ENCODE data around the gene DYNC1I1. TPM values are rescaled to one million over a fixed set of nuclear protein-coding genes. Genes with fewer than 3 reads are reported as not detected.

The DYNC1I1 gene
- total RNA-seq, 2 experiments from 2014 or later = 0.08 TPM; not detected in 1

GRCh38 chr7:95886501-95887090 lies 114.2 kb downstream of the DYNC1I1 start:
- Histone ChIP-seq H3K4me1 (ENCODE audit: insufficient read depth, low read length) (no peaks in the 10 kb centered on the region), H3K27me3 (ENCODE audit: control insufficient read depth in 1 of 2, insufficient read depth in 2 of 2, low read length in 2 of 2) (no peaks in the 10 kb centered on the region), H3K27ac (ENCODE audit: low read depth in 1 of 2, low read length in 2 of 2) (no peak overlapping the region), H3K9me3 (ENCODE audit: control insufficient read depth in 1 of 2, insufficient read depth in 1 of 2, low read length in 2 of 2) (no peaks in the 10 kb centered on the region), H3K36me3 (ENCODE audit: insufficient read depth, low read length) (no peaks in the 10 kb centered on the region), H3K4me3 (ENCODE audit: low read length) (no peak overlapping the region)
- CTCF ChIA-PET = no interaction called here
- H3K4me3 Mint-ChIP-seq = no peak overlapping the region
- ATAC-seq (ENCODE audit: poor library complexity) (no peak), DNase-seq (peak in 2 of 14 experiments; percentile 4 to 10)
- intact Hi-C loops (cut with DNase I, micrococcal nuclease) = no loop called here
- no peaks in the 10 kb centered on the region for H3K4me1 Mint-ChIP-seq (ENCODE audit: low read depth)
- H3K27me3 Mint-ChIP-seq = peaks cover 16% of the 10 kb centered on the region
- H3K9me3 Mint-ChIP-seq = no peaks in the 10 kb centered on the region
- POLR2A ChIA-PET = no interaction called here
- no peak for TF ChIP-seq CTCF (IDR thresholded peaks at IDR 0.05)
- no peaks in the 10 kb centered on the region for H3K36me3 Mint-ChIP-seq (ENCODE audit: low read depth)
- H3K27ac Mint-ChIP-seq = no peak overlapping the region

- ChIA-PET POLR2A (no interaction called here), CTCF (no interaction called here)
- Mint-ChIP-seq H3K27ac (no peak overlapping the region), H3K9me3 (no peaks in the 10 kb centered on the region), H3K36me3 (ENCODE audit: low read depth) (no peaks in the 10 kb centered on the region), H3K27me3 (peaks cover 37% of the 10 kb centered on the region), H3K4me3 (no peak overlapping the region), H3K4me1 (ENCODE audit: low read depth) (no peaks in the 10 kb centered on the region)
- intact Hi-C loops (cut with DNase I, micrococcal nuclease) = no loop called here
- Histone ChIP-seq H3K27me3 (ENCODE audit: control insufficient read depth in 1 of 2, insufficient read depth in 2 of 2, low read length in 2 of 2) (no peaks in the 10 kb centered on the region), H3K4me1 (ENCODE audit: insufficient read depth, low read length) (no peaks in the 10 kb centered on the region), H3K4me3 (ENCODE audit: low read length) (no peak overlapping the region), H3K27ac (ENCODE audit: low read depth in 1 of 2, low read length in 2 of 2) (no peak overlapping the region), H3K9me3 (ENCODE audit: control insufficient read depth in 1 of 2, insufficient read depth in 1 of 2, low read length in 2 of 2) (no peaks in the 10 kb centered on the region), H3K36me3 (ENCODE audit: insufficient read depth, low read length) (no peaks in the 10 kb centered on the region)
- no peak for TF ChIP-seq CTCF (IDR thresholded peaks at IDR 0.05)
- DNase-seq (no peak), ATAC-seq (ENCODE audit: poor library complexity) (no peak)
These were observed 121.1 kb downstream of the DYNC1I1 start for GRCh38 chr7:95893484-95893883.

- Mint-ChIP-seq H3K9me3 (no peaks in the 10 kb centered on the region), H3K36me3 (ENCODE audit: low read depth) (no peaks in the 10 kb centered on the region), H3K4me3 (no peak overlapping the region), H3K27ac (no peak overlapping the region), H3K27me3 (peaks cover 38% of the 10 kb centered on the region), H3K4me1 (ENCODE audit: low read depth) (no peaks in the 10 kb centered on the region)
- no peaks in the 10 kb centered on the region for H3K4me1 ChIP-seq (ENCODE audit: insufficient read depth, low read length)
- no peak for DNase-seq
- H3K9me3 ChIP-seq (ENCODE audit: control insufficient read depth in 1 of 2, insufficient read depth in 1 of 2, low read length in 2 of 2) = no peaks in the 10 kb centered on the region
- peaks cover 0 to 7% of the 10 kb centered on the region in 2 experiments for H3K27me3 ChIP-seq (ENCODE audit: control insufficient read depth in 1 of 2, insufficient read depth in 2 of 2, low read length in 2 of 2)
- no peak overlapping the region for H3K4me3 ChIP-seq (ENCODE audit: low read length)
- H3K27ac ChIP-seq (ENCODE audit: low read depth in 1 of 2, low read length in 2 of 2) = no peak overlapping the region
- ATAC-seq (ENCODE audit: poor library complexity) = no peak
- POLR2A ChIA-PET = no interaction called here
- CTCF ChIA-PET = interaction anchor here (0.6 kb wide), 1 partner anchor 240 kb away, joined by 3 read pairs; no protein-coding TSS in a partner anchor
- intact Hi-C loops (cut with DNase I, micrococcal nuclease) = no loop called here
- TF ChIP-seq CTCF (IDR thresholded peaks at IDR 0.05) = no peak
- no peaks in the 10 kb centered on the region for H3K36me3 ChIP-seq (ENCODE audit: insufficient read depth, low read length)
These were observed 125.3 kb downstream of the DYNC1I1 start for GRCh38 chr7:95897557-95898251.
